Upper lobe of right lung (tissue), 1 donor: ENCODE measurements around the gene PHLDB1. TPM values are rescaled to one million over a fixed set of nuclear protein-coding genes. Genes with fewer than 3 reads are reported as not detected.
A peak's percentile ranks its signal among the peaks of the same experiment; 100 is the strongest.

Experiments
- ATAC-seq: fragments of 200-7000 bp; cut with Tn5 transposase; one replicate; pipeline ENCODE4 v1.9.1; 2020; ENCODE audit warnings: mild to moderate bottlenecking, moderate library complexity
- DNase-seq: peaks from one replicate; pipeline ENCODE4 v3.0.0-alpha.2; 2020
- H3K27ac ChIP-seq: fragments of 200-600 bp; one replicate; pipeline ENCODE4 v1.8.0; 2022
- H3K27me3 ChIP-seq: fragments of 200-600 bp; one replicate; pipeline ENCODE4 v1.8.0; 2022; ENCODE audit warnings: mild to moderate bottlenecking
- H3K36me3 ChIP-seq: fragments of 200-600 bp; one replicate; pipeline ENCODE4 v1.8.0; 2022
- H3K4me1 ChIP-seq: fragments of 200-600 bp; one replicate; pipeline ENCODE4 v1.8.0; 2022
- H3K4me3 ChIP-seq: fragments of 200-600 bp; one replicate; pipeline ENCODE4 v1.8.0; 2022; ENCODE audit warnings: mild to moderate bottlenecking
- H3K9me3 ChIP-seq: fragments of 200-600 bp; one replicate; pipeline ENCODE4 v1.8.0; 2022
- CTCF ChIP-seq: fragments of 200-600 bp; IDR thresholded peaks from one replicate; pipeline ENCODE4 v1.8.0; 2022; ENCODE audit warnings: antibody characterized with exemption
- intact Hi-C: fragments of 100-400 bp; cut with DNase I; formaldehyde crosslinking; loops from one replicate; pipeline ENCODE4 v1.11.0; 2022
- total RNA-seq: library from RNA; stranded (reverse); fragmentation: NEBNext Ultra II Directional; extraction: Animal tissue kit (Norgen Biotek cat#: 25700); gene quantifications from one replicate; pipeline ENCODE4 v1.2.1, GENCODE V29; 2021
- donor health status: DM: no; HTN: yes; CAD: no; lungs with severe emphysema.

PHLDB1 gene
- total RNA-seq, 1 donor from 2014 or later = 79.6 TPM

GRCh38 chr11:118656563-118657165 is 49.2 kb downstream of the PHLDB1 start:
- H3K4me3 ChIP-seq = no peak overlapping the region
- peaks cover 7% of the 10 kb centered on the region for H3K4me1 ChIP-seq
- no peak for ATAC-seq
- intact Hi-C loops = loop anchor here (10.0 kb wide), 1 partner anchor 52 kb away; the partner anchor contains the start of gene PHLDB1
- H3K9me3 ChIP-seq = no peaks in the 10 kb centered on the region
- H3K27me3 ChIP-seq = no peaks in the 10 kb centered on the region
- no peak overlapping the region for H3K27ac ChIP-seq
- H3K36me3 ChIP-seq = peaks cover 56% of the 10 kb centered on the region
- no peak for TF ChIP-seq CTCF
- peak; percentile 15 for DNase-seq

GRCh38 chr11:118657238-118657637 is 49.8 kb downstream of the PHLDB1 start:
- Histone ChIP-seq H3K27ac (no peak overlapping the region), H3K36me3 (peaks cover 53% of the 10 kb centered on the region), H3K4me1 (peaks cover 7% of the 10 kb centered on the region), H3K9me3 (no peaks in the 10 kb centered on the region), H3K27me3 (no peaks in the 10 kb centered on the region), H3K4me3 (no peak overlapping the region)
- no peak for ATAC-seq
- DNase-seq = no peak
- no peak for TF ChIP-seq CTCF
- intact Hi-C loops = loop anchor here (10.0 kb wide), 1 partner anchor 52 kb away; the partner anchor contains the start of gene PHLDB1

- intact Hi-C loops = loop anchor here (10.0 kb wide), 1 partner anchor 53 kb away; the partner anchor contains the start of gene PHLDB1
- Histone ChIP-seq H3K4me3 (no peak overlapping the region), H3K27ac (no peak overlapping the region), H3K27me3 (no peaks in the 10 kb centered on the region), H3K36me3 (peaks cover 47% of the 10 kb centered on the region), H3K4me1 (peaks cover 7% of the 10 kb centered on the region), H3K9me3 (no peaks in the 10 kb centered on the region)
- no peak for TF ChIP-seq CTCF
- DNase-seq = no peak
- no peak for ATAC-seq
These were observed 50.5 kb downstream of the PHLDB1 start for GRCh38 chr11:118657709-118658428.

GRCh38 chr11:118658429-118659313 is 51.3 kb downstream of the PHLDB1 start:
- H3K27ac ChIP-seq = peak overlapping the region; percentile 40

More at GRCh38 chr11:118658429-118659313, 51.3 kb downstream of the PHLDB1 start:
- DNase-seq (no peak), ATAC-seq (no peak)
- Histone ChIP-seq H3K9me3 (no peaks in the 10 kb centered on the region), H3K4me3 (no peak overlapping the region), H3K36me3 (peaks cover 39% of the 10 kb centered on the region), H3K4me1 (peaks cover 7% of the 10 kb centered on the region), H3K27me3 (no peaks in the 10 kb centered on the region)
- intact Hi-C loops = loop anchor here (10.0 kb wide), 1 partner anchor 54 kb away; the partner anchor contains the start of gene PHLDB1
- no peak for TF ChIP-seq CTCF
